ENCODE results near the gene ANKHD1. TPM values are rescaled to one million over a fixed set of nuclear protein-coding genes. Genes with fewer than 3 reads are reported as not detected.

ANKHD1 gene
- total and polyA plus RNA-seq, 2 donors (not counting 1 experiment from before 2014, with no cell fraction given), result 45.4 to 74.5 TPM

DNA sequence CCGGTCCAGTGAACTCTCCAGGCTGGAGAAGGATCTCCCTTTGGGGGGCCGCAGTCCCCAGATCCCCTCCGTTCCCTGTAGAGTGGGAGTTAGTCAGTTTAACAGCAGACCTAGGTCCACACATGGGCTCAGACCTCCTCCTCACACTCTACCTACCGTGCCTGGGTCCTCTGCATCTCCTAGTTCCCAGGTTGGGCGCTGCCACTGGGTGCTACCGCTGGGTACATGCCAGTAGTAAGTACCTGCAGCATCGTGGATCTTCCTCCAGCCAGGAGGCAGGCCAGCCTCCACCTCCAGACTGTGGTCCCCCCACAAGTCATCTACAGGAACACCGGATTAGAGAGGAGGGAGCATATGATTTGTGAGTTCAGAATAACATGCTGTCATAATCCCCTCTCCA is 162.0 kb downstream of the ANKHD1 start:
- TF ChIP-seq EZH2 (IDR thresholded peaks at IDR 0.05; ENCODE audit: low read length, missing control alignments), result no peak
- TF ChIP-seq, protein P1, sequence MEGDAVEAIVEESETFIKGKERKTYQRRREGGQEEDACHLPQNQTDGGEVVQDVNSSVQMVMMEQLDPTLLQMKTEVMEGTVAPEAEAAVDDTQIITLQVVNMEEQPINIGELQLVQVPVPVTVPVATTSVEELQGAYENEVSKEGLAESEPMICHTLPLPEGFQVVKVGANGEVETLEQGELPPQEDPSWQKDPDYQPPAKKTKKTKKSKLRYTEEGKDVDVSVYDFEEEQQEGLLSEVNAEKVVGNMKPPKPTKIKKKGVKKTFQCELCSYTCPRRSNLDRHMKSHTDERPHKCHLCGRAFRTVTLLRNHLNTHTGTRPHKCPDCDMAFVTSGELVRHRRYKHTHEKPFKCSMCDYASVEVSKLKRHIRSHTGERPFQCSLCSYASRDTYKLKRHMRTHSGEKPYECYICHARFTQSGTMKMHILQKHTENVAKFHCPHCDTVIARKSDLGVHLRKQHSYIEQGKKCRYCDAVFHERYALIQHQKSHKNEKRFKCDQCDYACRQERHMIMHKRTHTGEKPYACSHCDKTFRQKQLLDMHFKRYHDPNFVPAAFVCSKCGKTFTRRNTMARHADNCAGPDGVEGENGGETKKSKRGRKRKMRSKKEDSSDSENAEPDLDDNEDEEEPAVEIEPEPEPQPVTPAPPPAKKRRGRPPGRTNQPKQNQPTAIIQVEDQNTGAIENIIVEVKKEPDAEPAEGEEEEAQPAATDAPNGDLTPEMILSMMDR (conservative IDR thresholded peaks at IDR 0.05 in 1 of 2, IDR thresholded peaks at IDR 0.05 in 1 of 2; ENCODE audit: low read depth in 1 of 2, low read length in 2 of 2), result no peak
- H3K4me2 ChIP-seq (ENCODE audit: extremely low read depth, insufficient read depth, low read length), result peak overlapping the region; percentile 84
- no peaks in the 10 kb centered on the region for H4K20me1 ChIP-seq (ENCODE audit: control insufficient read depth, extremely low read depth, insufficient read depth, low read length)
- peaks cover 20% of the 10 kb centered on the region for H3K36me3 ChIP-seq (ENCODE audit: control insufficient read depth, insufficient read depth, low read length)
- DNase-seq (ENCODE audit: low read depth in 2 of 2), result peak in 1 of 2 donors; percentile 7
- H2AFZ ChIP-seq (ENCODE audit: low read length), result peak overlapping the region; percentile 72
- peak overlapping the region; percentile 61 to 91 (median 78) for H3K4me3 ChIP-seq (replicated peaks in 1 of 4; ENCODE audit: control extremely low read depth in 1 of 4, insufficient read depth in 1 of 4, low read depth in 3 of 4, low read length in 4 of 4)
- no peaks in the 10 kb centered on the region for H3K9me3 ChIP-seq (ENCODE audit: control insufficient read depth, insufficient read depth, low read depth, low read length)
- H3K4me1 ChIP-seq (ENCODE audit: control insufficient read depth, extremely low read depth, insufficient read depth, low read length), result peaks cover 9% of the 10 kb centered on the region
- H3K27ac ChIP-seq (ENCODE audit: insufficient read depth, low read length), result peak overlapping the region; percentile 87
- H3K79me2 ChIP-seq (ENCODE audit: control insufficient read depth, insufficient read depth, low read length), result peaks cover 29% of the 10 kb centered on the region
- H3K9ac ChIP-seq (ENCODE audit: insufficient read depth, low read length), result peak overlapping the region; percentile 86
- no peaks in the 10 kb centered on the region for H3K27me3 ChIP-seq (ENCODE audit: control insufficient read depth, insufficient read depth, low read length)

DNA sequence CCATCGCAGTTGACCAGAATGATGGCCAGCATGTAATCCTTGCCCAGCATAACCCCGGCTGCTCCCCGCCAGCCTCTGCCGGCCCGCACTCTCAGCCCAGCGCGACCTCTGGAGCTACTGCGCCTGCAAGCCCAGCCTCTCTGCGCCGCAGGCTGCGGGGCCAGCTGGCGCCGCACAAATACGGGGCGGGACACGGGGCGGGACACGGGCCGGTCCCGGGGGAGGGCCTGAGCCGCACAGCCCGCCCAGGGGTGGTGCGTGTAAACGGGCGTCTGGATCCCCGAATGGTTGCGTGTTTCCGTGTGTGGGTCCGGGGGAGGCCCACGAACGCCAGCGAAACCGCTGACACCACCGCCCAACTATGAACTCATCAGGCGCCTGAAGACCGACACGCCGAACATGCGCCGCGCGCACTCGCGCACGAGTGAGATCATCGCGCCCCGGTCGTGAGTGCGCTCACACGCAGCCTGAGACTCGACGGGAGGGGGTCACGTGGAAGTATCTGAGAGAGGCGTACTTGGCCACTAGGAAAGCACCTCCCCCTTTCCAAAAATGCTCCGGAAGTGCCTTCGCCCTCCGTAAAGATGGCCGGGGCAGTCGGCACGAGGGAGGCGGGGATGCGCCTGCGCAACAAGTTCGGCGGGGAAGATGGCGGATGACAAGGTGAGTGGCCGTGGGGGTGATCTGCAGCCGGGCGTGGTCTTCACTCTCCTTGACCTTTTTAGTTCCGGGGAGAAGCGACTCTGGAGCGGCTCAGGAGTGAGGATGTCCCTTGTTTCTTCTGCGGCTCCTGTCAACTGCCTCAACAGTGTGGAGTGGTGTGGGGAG is 162.8 kb downstream of the ANKHD1 start, which contains the start of the genes APBB3 and SLC35A4:
Gene APBB3 (minus strand): TSS at position 403 of the 828 bp plus-strand sequence. CDS start 353 bp downstream, at position 50.
Gene SLC35A4 (plus strand): TSS at position 633 of the 828 bp plus-strand sequence. CDS start 2,342 bp downstream, outside the sequence.
- Histone ChIP-seq H3K4me2 (ENCODE audit: extremely low read depth, insufficient read depth, low read length) (peak within 1 kb of the TSS; percentile 100), H2AFZ (ENCODE audit: low read length) (peak within 1 kb of the TSS; percentile 74), H3K9me3 (ENCODE audit: control insufficient read depth, insufficient read depth, low read depth, low read length) (no peaks in the 10 kb centered on the region), H4K20me1 (ENCODE audit: control insufficient read depth, extremely low read depth, insufficient read depth, low read length) (no peaks in the 10 kb centered on the region), H3K79me2 (ENCODE audit: control insufficient read depth, insufficient read depth, low read length) (peaks cover 29% of the 10 kb centered on the region), H3K27me3 (ENCODE audit: control insufficient read depth, insufficient read depth, low read length) (no peaks in the 10 kb centered on the region), H3K4me3 (replicated peaks in 1 of 4; ENCODE audit: control extremely low read depth in 1 of 4, insufficient read depth in 1 of 4, low read depth in 3 of 4, low read length in 4 of 4) (peak within 1 kb of the TSS; percentile 61 to 99 (median 86)), H3K27ac (ENCODE audit: insufficient read depth, low read length) (peak within 1 kb of the TSS; percentile 87), H3K36me3 (ENCODE audit: control insufficient read depth, insufficient read depth, low read length) (peaks cover 21% of the 10 kb centered on the region), H3K9ac (ENCODE audit: insufficient read depth, low read length) (peak within 1 kb of the TSS; percentile 86), H3K4me1 (ENCODE audit: control insufficient read depth, extremely low read depth, insufficient read depth, low read length) (peaks cover 12% of the 10 kb centered on the region)
- peak; percentile 99 for DNase-seq (ENCODE audit: low read depth in 2 of 2)
- TF ChIP-seq EZH2 (IDR thresholded peaks at IDR 0.05; ENCODE audit: low read length, missing control alignments), result no peak
- TF ChIP-seq, protein P1 (conservative IDR thresholded peaks at IDR 0.05 in 1 of 2, IDR thresholded peaks at IDR 0.05 in 1 of 2; ENCODE audit: low read depth in 1 of 2, low read length in 2 of 2), result no peak

DNA sequence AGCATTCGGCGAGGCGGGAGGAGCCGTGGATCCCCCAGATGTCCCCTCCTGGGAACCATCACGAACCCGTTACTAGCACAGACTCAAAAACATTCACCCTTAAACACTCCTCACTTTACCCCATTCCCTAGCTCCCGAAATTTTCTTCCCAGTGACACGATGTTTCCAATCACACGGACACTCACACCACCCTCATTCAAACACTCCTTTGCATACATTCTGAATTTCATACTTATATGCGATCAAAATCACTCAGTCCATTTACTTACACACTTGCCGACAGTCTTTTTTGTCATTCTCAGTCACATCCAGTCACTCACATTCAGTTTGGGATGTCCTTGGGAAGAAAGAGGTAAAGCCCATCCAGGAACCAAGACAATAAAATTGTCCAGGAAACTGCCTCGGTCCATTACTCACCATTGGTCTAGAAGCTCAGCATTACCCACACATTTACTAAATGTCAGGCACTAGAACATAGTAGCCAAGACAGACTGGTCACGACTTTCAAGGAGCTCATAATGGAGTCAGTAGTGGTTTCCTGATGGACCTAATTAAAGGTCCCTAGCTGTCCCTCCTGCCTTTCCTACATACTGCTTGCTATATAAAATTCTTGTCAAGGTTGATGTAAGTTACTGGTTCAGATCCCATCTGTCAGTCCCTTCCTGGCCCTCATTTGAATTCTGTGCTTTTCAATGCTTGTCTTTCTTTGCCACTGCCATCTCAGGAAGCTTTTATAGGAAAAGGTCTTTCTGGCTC is 163.6 kb downstream of the ANKHD1 start:
- H2AFZ ChIP-seq (ENCODE audit: low read length), result peak overlapping the region; percentile 74
- peak overlapping the region; percentile 61 to 99 (median 86) for H3K4me3 ChIP-seq (replicated peaks in 1 of 4; ENCODE audit: control extremely low read depth in 1 of 4, insufficient read depth in 1 of 4, low read depth in 3 of 4, low read length in 4 of 4)
- H3K27me3 ChIP-seq (ENCODE audit: control insufficient read depth, insufficient read depth, low read length), result no peaks in the 10 kb centered on the region
- no peaks in the 10 kb centered on the region for H3K9me3 ChIP-seq (ENCODE audit: control insufficient read depth, insufficient read depth, low read depth, low read length)
- peaks cover 21% of the 10 kb centered on the region for H3K36me3 ChIP-seq (ENCODE audit: control insufficient read depth, insufficient read depth, low read length)
- peak in 1 of 2 donors; percentile 29 for DNase-seq (ENCODE audit: low read depth in 2 of 2)
- peak overlapping the region; percentile 100 for H3K4me2 ChIP-seq (ENCODE audit: extremely low read depth, insufficient read depth, low read length)
- H3K27ac ChIP-seq (ENCODE audit: insufficient read depth, low read length), result peak overlapping the region; percentile 87
- no peak for TF ChIP-seq EZH2 (IDR thresholded peaks at IDR 0.05; ENCODE audit: low read length, missing control alignments)
- TF ChIP-seq, protein P1 (conservative IDR thresholded peaks at IDR 0.05 in 1 of 2, IDR thresholded peaks at IDR 0.05 in 1 of 2; ENCODE audit: low read depth in 1 of 2, low read length in 2 of 2), result no peak
- H3K9ac ChIP-seq (ENCODE audit: insufficient read depth, low read length), result peak overlapping the region; percentile 86
- H3K4me1 ChIP-seq (ENCODE audit: control insufficient read depth, extremely low read depth, insufficient read depth, low read length), result peaks cover 12% of the 10 kb centered on the region
- H4K20me1 ChIP-seq (ENCODE audit: control insufficient read depth, extremely low read depth, insufficient read depth, low read length), result no peaks in the 10 kb centered on the region
- peaks cover 29% of the 10 kb centered on the region for H3K79me2 ChIP-seq (ENCODE audit: control insufficient read depth, insufficient read depth, low read length)

All from fibroblast of lung (primary cell).